ENCODE measurements around the gene TEX14.

DNA sequence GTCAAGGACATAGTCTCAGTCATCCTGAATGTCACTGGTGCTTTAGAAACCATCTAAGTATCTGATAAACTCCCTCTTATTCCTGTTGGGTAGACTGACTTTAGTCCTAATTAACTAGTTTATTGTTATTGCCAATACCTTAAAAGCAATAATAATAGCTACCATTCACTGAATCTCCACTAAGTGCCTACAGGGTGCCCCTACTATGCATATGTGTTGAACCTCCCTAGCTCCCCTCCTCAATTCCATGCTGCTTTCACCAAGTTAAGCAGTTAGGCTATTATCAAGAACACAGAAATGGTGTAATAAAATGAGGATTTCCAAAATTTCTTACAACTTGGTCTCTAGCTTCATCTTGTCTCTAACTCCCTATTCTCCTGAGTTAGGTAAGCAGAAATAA, 89.9 kb downstream of the TEX14 start:
- TF ChIP-seq, protein P1, sequence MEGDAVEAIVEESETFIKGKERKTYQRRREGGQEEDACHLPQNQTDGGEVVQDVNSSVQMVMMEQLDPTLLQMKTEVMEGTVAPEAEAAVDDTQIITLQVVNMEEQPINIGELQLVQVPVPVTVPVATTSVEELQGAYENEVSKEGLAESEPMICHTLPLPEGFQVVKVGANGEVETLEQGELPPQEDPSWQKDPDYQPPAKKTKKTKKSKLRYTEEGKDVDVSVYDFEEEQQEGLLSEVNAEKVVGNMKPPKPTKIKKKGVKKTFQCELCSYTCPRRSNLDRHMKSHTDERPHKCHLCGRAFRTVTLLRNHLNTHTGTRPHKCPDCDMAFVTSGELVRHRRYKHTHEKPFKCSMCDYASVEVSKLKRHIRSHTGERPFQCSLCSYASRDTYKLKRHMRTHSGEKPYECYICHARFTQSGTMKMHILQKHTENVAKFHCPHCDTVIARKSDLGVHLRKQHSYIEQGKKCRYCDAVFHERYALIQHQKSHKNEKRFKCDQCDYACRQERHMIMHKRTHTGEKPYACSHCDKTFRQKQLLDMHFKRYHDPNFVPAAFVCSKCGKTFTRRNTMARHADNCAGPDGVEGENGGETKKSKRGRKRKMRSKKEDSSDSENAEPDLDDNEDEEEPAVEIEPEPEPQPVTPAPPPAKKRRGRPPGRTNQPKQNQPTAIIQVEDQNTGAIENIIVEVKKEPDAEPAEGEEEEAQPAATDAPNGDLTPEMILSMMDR (IDR thresholded peaks at IDR 0.05) = no peak
- no peak for TF ChIP-seq POLR2A (IDR thresholded peaks at IDR 0.05)

Measured in heart left ventricle (tissue), 13 donors.